ENCODE measurements around the gene C16orf92.
A peak's percentile ranks its signal among the peaks of the same experiment; 100 is the strongest.

C16orf92 gene

DNA sequence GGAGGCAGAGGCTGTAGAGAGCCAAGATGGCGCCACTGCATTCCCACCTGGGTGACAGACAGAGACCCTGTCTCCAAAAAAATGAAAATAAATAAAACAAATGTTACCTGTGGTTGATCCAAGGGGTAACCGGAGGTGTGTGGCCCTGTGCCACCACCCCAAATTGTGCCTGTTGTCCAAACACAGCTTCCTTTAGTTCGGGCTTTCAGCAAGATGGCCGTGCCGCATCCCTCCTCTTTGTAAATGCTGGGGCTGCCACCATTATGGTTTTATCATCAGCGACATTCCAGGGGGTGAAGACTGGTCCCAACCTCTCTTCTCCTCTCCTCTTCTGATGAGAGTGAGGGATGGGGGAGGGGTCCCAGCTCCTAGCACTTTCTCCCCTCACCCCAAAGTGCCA is at the start of gene C16orf92:
Gene C16orf92 (plus strand): TSS at position 312 of the 400 bp plus-strand sequence. CDS start 143 bp downstream, outside the sequence.
- DNase-seq, result no peak

DNA sequence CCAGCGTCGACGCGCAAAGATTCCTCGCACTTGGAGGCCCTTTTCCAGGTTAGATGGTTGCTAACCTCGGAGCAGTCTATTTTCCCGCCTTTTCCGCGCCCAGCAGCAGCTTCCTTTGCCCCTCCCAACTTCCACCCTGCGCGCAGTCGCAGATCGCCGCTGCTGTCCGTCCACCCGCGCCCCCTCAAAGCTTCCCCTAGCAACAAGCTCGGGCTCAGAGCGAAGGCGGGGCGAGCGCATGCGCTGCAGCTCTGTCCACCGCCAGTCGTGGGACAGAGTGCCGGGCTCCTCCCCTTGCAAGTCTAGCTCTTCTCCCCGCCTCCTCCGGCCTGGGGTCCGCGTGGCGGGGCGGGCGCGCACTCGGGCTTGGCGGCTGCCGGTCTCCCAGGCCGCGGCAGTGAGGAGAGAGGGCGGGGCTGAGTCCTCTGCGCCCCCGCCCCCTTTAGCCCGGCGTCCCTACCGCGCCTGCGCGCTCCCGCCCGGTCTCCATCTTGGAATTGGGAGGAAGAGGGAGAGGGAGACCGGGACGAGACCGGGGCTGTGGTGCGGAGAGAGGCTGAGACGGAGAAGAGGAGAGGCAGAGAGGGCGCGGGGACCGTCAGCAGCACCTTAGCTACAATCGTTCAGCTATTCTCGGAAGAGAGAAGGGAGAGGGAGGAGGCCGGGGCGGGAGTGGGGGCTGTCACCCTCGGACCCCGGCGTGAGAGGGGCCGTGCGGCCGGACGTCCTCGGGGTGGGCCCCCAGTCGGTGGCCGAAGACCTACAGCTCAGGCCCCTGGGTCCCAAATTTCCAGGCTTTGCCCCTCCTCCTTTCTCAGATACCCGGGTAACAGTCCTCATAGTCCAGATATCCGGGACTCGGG is 49.4 kb upstream of the C16orf92 start, which contains the start of gene TAOK2:
Gene TAOK2 (plus strand): TSS at position 485 of the 863 bp plus-strand sequence. CDS start 3,905 bp downstream, outside the sequence.
- DNase-seq, result peak; percentile 98

DNA sequence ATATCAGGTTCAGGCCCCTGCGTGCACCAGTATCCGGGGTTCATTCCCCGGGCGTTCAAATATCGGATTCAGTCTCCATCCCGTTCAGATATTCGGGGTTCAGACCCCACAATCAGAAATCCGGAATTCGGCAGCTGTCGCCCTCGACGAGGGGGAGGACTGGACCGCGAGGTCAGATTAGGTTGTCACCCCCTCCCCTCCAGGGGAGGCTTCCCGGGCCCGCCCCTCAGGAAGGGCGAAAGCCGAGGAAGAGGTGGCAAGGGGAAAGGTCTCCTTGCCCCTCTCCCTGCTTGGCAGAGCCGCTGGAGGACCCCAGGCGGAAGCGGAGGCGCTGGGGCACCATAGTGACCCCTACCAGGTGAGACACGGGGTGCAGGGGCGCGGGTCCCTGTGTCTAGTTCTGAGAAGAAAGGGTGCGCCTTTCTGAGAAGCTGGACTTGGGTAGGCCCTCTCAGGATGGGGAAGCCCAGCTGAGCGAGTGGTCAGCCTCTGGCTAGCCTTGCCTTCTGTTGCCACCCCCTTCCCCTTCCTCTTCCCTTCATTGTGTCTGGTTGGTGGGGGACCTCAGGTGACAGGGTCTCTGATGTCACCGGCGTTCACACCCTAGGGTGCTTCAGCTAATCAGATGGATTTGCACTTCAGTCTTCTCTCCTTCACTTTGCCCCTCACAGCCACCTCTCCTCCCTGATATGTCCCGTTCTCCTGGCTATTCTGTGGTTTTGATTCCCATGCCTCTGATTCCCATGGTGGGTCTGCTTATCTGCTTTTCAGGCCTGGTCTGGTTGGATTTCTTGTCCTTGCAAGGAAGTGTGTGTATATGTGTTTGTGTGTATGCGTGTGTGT is 48.5 kb upstream of the C16orf92 start:
- no peak for DNase-seq

DNA sequence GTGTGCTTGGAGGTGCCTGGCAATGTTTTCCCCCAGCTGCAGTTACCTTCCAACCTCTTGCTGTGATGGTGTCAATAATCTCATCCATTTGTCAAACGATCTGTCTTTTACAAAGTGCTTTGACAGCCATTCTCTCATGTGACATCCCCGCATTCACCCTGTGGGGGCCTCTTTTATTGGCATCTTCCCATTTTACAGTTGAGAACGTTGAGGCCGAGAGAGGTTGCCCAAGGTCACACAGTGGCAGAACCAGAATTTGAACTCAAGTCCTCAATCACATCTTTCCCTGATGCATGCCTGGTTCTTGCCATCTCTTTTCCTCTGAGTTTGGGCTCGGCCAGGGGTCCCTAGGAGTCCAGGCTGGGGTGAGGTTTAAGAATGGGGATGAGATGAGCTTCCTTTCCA is 47.9 kb upstream of the C16orf92 start:
- DNase-seq, result no peak

- no peak for DNase-seq
Observed at GRCh38 chr16:29975811-29976511, 47.0 kb upstream of the C16orf92 start.

- no peak for DNase-seq
Observed at GRCh38 chr16:29977063-29977825, 45.8 kb upstream of the C16orf92 start.

- DNase-seq, result no peak
Observed at GRCh38 chr16:29978081-29978480, 44.9 kb upstream of the C16orf92 start.

DNA sequence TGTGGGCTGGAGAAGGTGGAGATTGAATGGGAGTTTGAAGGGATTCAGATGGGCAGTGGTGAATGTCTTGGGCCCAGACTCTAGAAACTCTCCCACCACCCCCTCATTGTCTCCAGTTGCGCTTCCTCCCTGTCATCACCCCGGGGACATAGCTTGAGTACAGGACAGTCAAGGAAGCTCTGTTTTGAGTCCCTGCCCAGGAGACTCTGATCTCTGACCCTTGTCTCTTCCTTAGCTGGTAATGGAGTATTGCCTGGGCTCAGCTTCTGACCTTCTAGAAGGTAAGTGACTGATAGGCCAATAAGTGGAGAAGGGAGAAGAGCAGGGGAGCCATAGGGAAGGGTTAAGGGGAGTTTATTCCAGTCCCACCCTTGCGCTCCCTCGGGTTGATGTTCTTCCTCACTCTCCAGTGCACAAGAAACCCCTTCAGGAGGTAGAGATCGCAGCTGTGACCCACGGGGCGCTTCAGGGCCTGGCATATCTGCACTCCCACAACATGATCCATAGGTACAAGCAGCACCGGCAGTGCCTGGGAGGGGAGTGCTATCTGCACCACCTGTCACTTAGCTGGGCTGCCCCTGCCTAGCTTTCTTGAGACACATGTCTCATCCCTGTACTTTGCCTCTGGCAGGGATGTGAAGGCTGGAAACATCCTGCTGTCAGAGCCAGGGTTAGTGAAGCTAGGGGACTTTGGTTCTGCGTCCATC is 44.3 kb upstream of the C16orf92 start:
- no peak for DNase-seq

- no peak for DNase-seq
Observed at GRCh38 chr16:29982560-29983419, 40.2 kb upstream of the C16orf92 start.

- DNase-seq, result no peak
Observed at GRCh38 chr16:29983420-29984136, 39.4 kb upstream of the C16orf92 start.

- no peak for DNase-seq
Observed at GRCh38 chr16:29984137-29984763, 38.7 kb upstream of the C16orf92 start.

GRCh38 chr16:29984764-29985147 is 38.2 kb upstream of the C16orf92 start:
- DNase-seq, result no peak

- DNase-seq, result no peak
Observed at GRCh38 chr16:29985271-29985811, 37.7 kb upstream of the C16orf92 start.

DNA sequence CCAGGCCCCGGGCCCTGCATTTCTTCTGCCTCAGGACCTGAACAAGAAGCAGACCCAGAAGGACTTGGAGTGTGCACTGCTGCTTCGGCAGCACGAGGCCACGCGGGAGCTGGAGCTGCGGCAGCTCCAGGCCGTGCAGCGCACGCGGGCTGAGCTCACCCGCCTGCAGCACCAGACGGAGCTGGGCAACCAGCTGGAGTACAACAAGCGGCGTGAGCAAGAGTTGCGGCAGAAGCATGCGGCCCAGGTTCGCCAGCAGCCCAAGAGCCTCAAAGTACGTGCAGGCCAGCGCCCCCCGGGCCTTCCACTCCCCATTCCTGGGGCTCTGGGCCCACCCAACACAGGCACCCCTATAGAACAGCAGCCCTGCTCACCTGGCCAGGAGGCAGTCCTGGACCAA is 36.8 kb upstream of the C16orf92 start:
- no peak for DNase-seq

DNA sequence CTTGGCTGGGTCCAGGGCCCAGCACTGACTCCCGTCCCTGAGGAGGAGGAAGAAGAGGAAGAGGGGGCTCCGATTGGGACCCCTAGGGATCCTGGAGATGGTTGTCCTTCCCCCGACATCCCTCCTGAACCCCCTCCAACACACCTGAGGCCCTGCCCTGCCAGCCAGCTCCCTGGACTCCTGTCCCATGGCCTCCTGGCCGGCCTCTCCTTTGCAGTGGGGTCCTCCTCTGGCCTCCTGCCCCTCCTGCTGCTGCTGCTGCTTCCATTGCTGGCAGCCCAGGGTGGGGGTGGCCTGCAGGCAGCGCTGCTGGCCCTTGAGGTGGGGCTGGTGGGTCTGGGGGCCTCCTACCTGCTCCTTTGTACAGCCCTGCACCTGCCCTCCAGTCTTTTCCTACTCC is 36.1 kb upstream of the C16orf92 start:
- DNase-seq, result no peak

- DNase-seq, result no peak
Observed at GRCh38 chr16:29987371-29988085, 35.5 kb upstream of the C16orf92 start.

- no peak for DNase-seq
Observed at GRCh38 chr16:29988346-29989075, 34.5 kb upstream of the C16orf92 start.
